Fibroblast of lung (primary cell): Measurements from ENCODE around the gene PUDP. TPM values are rescaled to one million over a fixed set of nuclear protein-coding genes. Genes with fewer than 3 reads are reported as not detected.
A peak's percentile ranks its signal among the peaks of the same experiment; 100 is the strongest.
"Not testable (repeated sequence)": the region's sequence is repeated elsewhere in the genome, so short reads cannot be mapped to it uniquely, and the experiment has no call there.

ENCODE experiments used
- DNase-seq, 2 donors: peaks; one replicate each; pipeline versions ENCODE4 v3.0.0 to v3.0.0-alpha.2; 2010; ENCODE audit warnings: low read depth in 2 of 2
- H2AFZ ChIP-seq: 2 replicates; pipeline ENCODE4 v1.5.1; 2012; ENCODE audit warnings: low read length, control low read depth, inconsistent platforms
- H3K27ac ChIP-seq: 2 replicates; pipeline ENCODE4 v1.5.1; 2011; ENCODE audit warnings: low read length, control low read depth; ENCODE audit not compliant: insufficient read depth
- H3K27me3 ChIP-seq: 2 replicates; pipeline ENCODE4 v1.5.1; 2011; ENCODE audit warnings: mild to moderate bottlenecking, low read length; ENCODE audit not compliant: control insufficient read depth, insufficient read depth
- H3K36me3 ChIP-seq: 2 replicates; pipeline ENCODE4 v1.5.1; 2011; ENCODE audit warnings: low read length; ENCODE audit not compliant: control insufficient read depth, insufficient read depth
- H3K4me1 ChIP-seq: 2 replicates; pipeline ENCODE4 v1.5.1; 2011; ENCODE audit warnings: low read length; ENCODE audit not compliant: control insufficient read depth, insufficient read depth; ENCODE audit errors: extremely low read depth
- H3K4me2 ChIP-seq: 2 replicates; pipeline ENCODE4 v1.5.1; 2011; ENCODE audit warnings: low read length, control low read depth; ENCODE audit not compliant: insufficient read depth; ENCODE audit errors: extremely low read depth
- H3K4me3 ChIP-seq, 4 experiments: fragments of 200-600 bp in 1 of 4; sonication (generic) in 1 of 4; replicated peaks in 1 of 4; 2 replicates each; pipeline ENCODE4 v1.5.1; 2011 to 2016; ENCODE audit warnings: low read length in 4 of 4, low read depth in 3 of 4, mild to moderate bottlenecking in 3 of 4, control low read depth in 2 of 4, inconsistent platforms in 1 of 4, mixed read lengths in 1 of 4; ENCODE audit not compliant: insufficient read depth in 1 of 4; ENCODE audit errors: control extremely low read depth in 1 of 4
- H3K79me2 ChIP-seq: 2 replicates; pipeline ENCODE4 v1.5.1; 2012; ENCODE audit warnings: mild to moderate bottlenecking, low read length, inconsistent platforms; ENCODE audit not compliant: control insufficient read depth, insufficient read depth
- H3K9ac ChIP-seq: 2 replicates; pipeline ENCODE4 v1.5.1; 2011; ENCODE audit warnings: mild to moderate bottlenecking, low read length, control low read depth; ENCODE audit not compliant: insufficient read depth
- H3K9me3 ChIP-seq: 2 replicates; pipeline ENCODE4 v1.5.1; 2012; ENCODE audit warnings: low read depth, low read length; ENCODE audit not compliant: control insufficient read depth, insufficient read depth
- H4K20me1 ChIP-seq: 2 replicates; pipeline ENCODE4 v1.5.1; 2011; ENCODE audit warnings: low read length; ENCODE audit not compliant: control insufficient read depth, insufficient read depth; ENCODE audit errors: extremely low read depth
- CTCF ChIP-seq, 2 donors: IDR thresholded peaks in 1 of 2; conservative IDR thresholded peaks in 1 of 2; 1 replicate in 1 of 2; 2 replicates in 1 of 2; pipeline ENCODE4 v1.5.1; 2011 to 2012; ENCODE audit warnings: low read length in 2 of 2, control low read depth in 1 of 2, inconsistent platforms in 1 of 2, low read depth in 1 of 2, mild to moderate bottlenecking in 1 of 2
- EZH2 ChIP-seq: IDR thresholded peaks from 2 replicates; pipeline ENCODE4 v1.5.1; 2012; ENCODE audit warnings: low read length, control low read depth, mild to moderate bottlenecking; ENCODE audit errors: missing control alignments
- polyA plus RNA-seq, 2 donors: library from polyadenylated mRNA; depleted of rRNA in 1 of 2; stranded (reverse) in 1 of 2; unstranded in 1 of 2; fragments of >200 nt; gene quantifications; 2 replicates each; pipeline ENCODE4 v1.2.1, GENCODE V29; 2011 to 2012; ENCODE audit warnings: missing spikeins in 1 of 2
- total RNA-seq: library from RNA; depleted of rRNA; stranded (reverse); fragments of >200 nt; gene quantifications from 2 replicates; pipeline ENCODE4 v1.2.1, GENCODE V29; 2014

PUDP gene
- total and polyA plus RNA-seq, 2 donors (not counting 1 experiment from before 2014, with no cell fraction given): 7.6 to 19.8 TPM

- H3K36me3 ChIP-seq: peaks cover 2% of the 10 kb centered on the region
- H3K79me2 ChIP-seq: no peaks in the 10 kb centered on the region
- H4K20me1 ChIP-seq: no peaks in the 10 kb centered on the region
- no peak overlapping the region for H3K4me3 ChIP-seq
- H2AFZ ChIP-seq: no peak overlapping the region
- no peak for TF ChIP-seq CTCF (conservative IDR thresholded peaks at IDR 0.05 in 1 of 2, IDR thresholded peaks at IDR 0.05 in 1 of 2; ENCODE audit: low read depth in 1 of 2, low read length in 2 of 2)
- no peak for TF ChIP-seq EZH2
- no peaks in the 10 kb centered on the region for H3K27me3 ChIP-seq
- DNase-seq: no peak
- no peaks in the 10 kb centered on the region for H3K4me1 ChIP-seq
- H3K27ac ChIP-seq: no peak overlapping the region
- H3K4me2 ChIP-seq: no peak overlapping the region
- H3K9ac ChIP-seq: no peak overlapping the region
- H3K9me3 ChIP-seq: no peaks in the 10 kb centered on the region
These were observed 102.6 kb downstream of the PUDP start for GRCh38 chrX:7045238-7045955.

- not testable (repeated sequence) for H3K36me3 ChIP-seq, H3K9ac ChIP-seq, H2AFZ ChIP-seq, H3K79me2 ChIP-seq, H4K20me1 ChIP-seq, H3K4me1 ChIP-seq, H3K9me3 ChIP-seq, H3K4me3 ChIP-seq, H3K4me2 ChIP-seq, H3K27me3 ChIP-seq
- H3K27ac ChIP-seq: peak overlapping the region; percentile 38
- peak; percentile 57 to 81 for DNase-seq
These were observed 104.0 kb downstream of the PUDP start for GRCh38 chrX:7043796-7044433.

- no peak overlapping the region for H2AFZ ChIP-seq
- H3K9me3 ChIP-seq: no peaks in the 10 kb centered on the region
- no peaks in the 10 kb centered on the region for H3K27me3 ChIP-seq
- H4K20me1 ChIP-seq: no peaks in the 10 kb centered on the region
- H3K9ac ChIP-seq: no peak overlapping the region
- H3K4me3 ChIP-seq: no peak overlapping the region
- no peaks in the 10 kb centered on the region for H3K36me3 ChIP-seq
- TF ChIP-seq EZH2 (no peak), CTCF (conservative IDR thresholded peaks at IDR 0.05 in 1 of 2, IDR thresholded peaks at IDR 0.05 in 1 of 2; ENCODE audit: low read depth in 1 of 2, low read length in 2 of 2) (no peak)
- no peaks in the 10 kb centered on the region for H3K79me2 ChIP-seq
- no peaks in the 10 kb centered on the region for H3K4me1 ChIP-seq
- DNase-seq: peak in 1 of 2 donors; percentile 8
- no peak overlapping the region for H3K4me2 ChIP-seq
- no peak overlapping the region for H3K27ac ChIP-seq
These were observed 119.7 kb downstream of the PUDP start for GRCh38 chrX:7028246-7028645.
